ENCODE data around the gene GPR32.

DNA sequence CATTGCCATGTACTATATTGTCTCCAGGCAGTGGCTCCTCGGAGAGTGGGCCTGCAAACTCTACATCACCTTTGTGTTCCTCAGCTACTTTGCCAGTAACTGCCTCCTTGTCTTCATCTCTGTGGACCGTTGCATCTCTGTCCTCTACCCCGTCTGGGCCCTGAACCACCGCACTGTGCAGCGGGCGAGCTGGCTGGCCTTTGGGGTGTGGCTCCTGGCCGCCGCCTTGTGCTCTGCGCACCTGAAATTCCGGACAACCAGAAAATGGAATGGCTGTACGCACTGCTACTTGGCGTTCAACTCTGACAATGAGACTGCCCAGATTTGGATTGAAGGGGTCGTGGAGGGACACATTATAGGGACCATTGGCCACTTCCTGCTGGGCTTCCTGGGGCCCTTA, 624 bp downstream of the GPR32 start:
- TF ChIP-seq, protein P1, sequence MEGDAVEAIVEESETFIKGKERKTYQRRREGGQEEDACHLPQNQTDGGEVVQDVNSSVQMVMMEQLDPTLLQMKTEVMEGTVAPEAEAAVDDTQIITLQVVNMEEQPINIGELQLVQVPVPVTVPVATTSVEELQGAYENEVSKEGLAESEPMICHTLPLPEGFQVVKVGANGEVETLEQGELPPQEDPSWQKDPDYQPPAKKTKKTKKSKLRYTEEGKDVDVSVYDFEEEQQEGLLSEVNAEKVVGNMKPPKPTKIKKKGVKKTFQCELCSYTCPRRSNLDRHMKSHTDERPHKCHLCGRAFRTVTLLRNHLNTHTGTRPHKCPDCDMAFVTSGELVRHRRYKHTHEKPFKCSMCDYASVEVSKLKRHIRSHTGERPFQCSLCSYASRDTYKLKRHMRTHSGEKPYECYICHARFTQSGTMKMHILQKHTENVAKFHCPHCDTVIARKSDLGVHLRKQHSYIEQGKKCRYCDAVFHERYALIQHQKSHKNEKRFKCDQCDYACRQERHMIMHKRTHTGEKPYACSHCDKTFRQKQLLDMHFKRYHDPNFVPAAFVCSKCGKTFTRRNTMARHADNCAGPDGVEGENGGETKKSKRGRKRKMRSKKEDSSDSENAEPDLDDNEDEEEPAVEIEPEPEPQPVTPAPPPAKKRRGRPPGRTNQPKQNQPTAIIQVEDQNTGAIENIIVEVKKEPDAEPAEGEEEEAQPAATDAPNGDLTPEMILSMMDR (IDR thresholded peaks at IDR 0.05; ENCODE audit: insufficient read depth, low read length, poor library complexity, severe bottlenecking): no peak
- no peak for TF ChIP-seq EZH2phosphoT487 (conservative IDR thresholded peaks at IDR 0.05; ENCODE audit: low read length)
